Osteocyte (in vitro differentiated cells): ENCODE data around the gene ROR2. TPM values are rescaled to one million over a fixed set of nuclear protein-coding genes. Genes with fewer than 3 reads are reported as not detected.

Source experiments
- DNase-seq: peaks from one replicate; pipeline ENCODE4 v3.0.0; 2021; ENCODE audit warnings: mixed read lengths; ENCODE audit not compliant: unreplicated experiment; ENCODE audit errors: extremely low spot score
- H3K27ac Mint-ChIP-seq: one replicate; pipeline ENCODE4 v1.8.0; 2021; ENCODE audit warnings: mild to moderate bottlenecking, mixed read lengths; ENCODE audit not compliant: unreplicated experiment
- H3K27me3 Mint-ChIP-seq: one replicate; pipeline ENCODE4 v1.8.0; 2021; ENCODE audit warnings: mixed read lengths; ENCODE audit not compliant: unreplicated experiment
- H3K36me3 Mint-ChIP-seq: one replicate; pipeline ENCODE4 v1.8.0; 2021; ENCODE audit warnings: mixed read lengths; ENCODE audit not compliant: unreplicated experiment
- H3K4me1 Mint-ChIP-seq: one replicate; pipeline ENCODE4 v1.8.0; 2021; ENCODE audit warnings: mixed read lengths; ENCODE audit not compliant: unreplicated experiment
- H3K4me3 Mint-ChIP-seq: one replicate; pipeline ENCODE4 v1.8.0; 2021; ENCODE audit warnings: mild to moderate bottlenecking, moderate library complexity, mixed read lengths; ENCODE audit not compliant: unreplicated experiment
- H3K9me3 Mint-ChIP-seq: one replicate; pipeline ENCODE4 v1.8.0; 2021; ENCODE audit warnings: mixed read lengths; ENCODE audit not compliant: unreplicated experiment
- CTCF ChIP-seq: fragments of 200-600 bp; sonication (generic); IDR thresholded peaks from 2 replicates; pipeline ENCODE4 v1.5.0; 2021; ENCODE audit warnings: antibody characterized with exemption, mild to moderate bottlenecking, moderate library complexity
- total RNA-seq: library from RNA; stranded (reverse); gene quantifications from 2 replicates; pipeline ENCODE4 v1.2.1, GENCODE V29; 2021

ROR2 gene
- total RNA-seq, 1 donor from 2014 or later, result 48.2 TPM

DNA sequence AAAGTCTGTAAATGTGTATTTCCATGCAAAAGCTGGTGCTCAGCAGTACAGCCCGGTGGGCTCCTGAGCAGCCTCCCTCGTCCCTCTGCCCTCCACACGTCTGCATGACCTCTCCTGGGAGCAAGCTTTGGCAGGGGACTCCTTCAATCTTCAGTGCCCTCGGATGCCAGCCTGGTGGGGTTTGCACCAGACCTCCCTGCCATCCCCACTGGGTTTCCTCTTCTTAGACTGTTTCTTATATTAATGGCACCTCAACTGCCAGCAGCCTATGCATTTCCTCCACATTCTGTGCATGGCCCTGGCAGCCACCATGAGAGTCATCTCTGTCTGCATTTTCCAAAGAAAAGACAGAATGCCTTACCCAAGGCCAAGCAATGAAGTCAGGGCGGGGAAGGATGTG lies 108.4 kb downstream of the ROR2 start:
- peaks cover 77% of the 10 kb centered on the region for H3K4me1 Mint-ChIP-seq
- no peak overlapping the region for H3K27ac Mint-ChIP-seq
- no peak for DNase-seq
- TF ChIP-seq CTCF, result no peak
- H3K4me3 Mint-ChIP-seq, result no peak overlapping the region
- H3K9me3 Mint-ChIP-seq, result no peaks in the 10 kb centered on the region
- no peaks in the 10 kb centered on the region for H3K36me3 Mint-ChIP-seq
- no peaks in the 10 kb centered on the region for H3K27me3 Mint-ChIP-seq

DNA sequence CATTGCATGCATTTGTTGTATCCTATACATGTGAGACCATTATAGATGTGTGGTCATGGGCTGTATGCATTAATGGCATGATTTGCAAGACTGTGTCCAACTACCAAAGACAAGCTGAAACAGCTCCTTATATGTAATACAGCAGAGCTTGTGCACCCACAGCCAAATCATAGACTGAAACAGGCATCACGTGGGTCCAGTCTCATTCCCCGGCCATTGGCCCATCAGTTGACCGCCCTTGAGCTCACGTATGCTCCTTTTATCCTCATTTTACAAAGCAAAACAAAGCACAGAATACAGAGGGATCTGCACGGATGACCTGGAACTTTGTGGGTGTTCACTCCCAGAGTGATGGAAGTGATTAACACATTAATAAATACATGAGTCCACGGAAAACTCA lies 109.1 kb downstream of the ROR2 start:
- no peak for DNase-seq
- TF ChIP-seq CTCF, result no peak
- peaks cover 77% of the 10 kb centered on the region for H3K4me1 Mint-ChIP-seq
- H3K27me3 Mint-ChIP-seq, result no peaks in the 10 kb centered on the region
- H3K27ac Mint-ChIP-seq, result no peak overlapping the region
- no peaks in the 10 kb centered on the region for H3K36me3 Mint-ChIP-seq
- H3K4me3 Mint-ChIP-seq, result no peak overlapping the region
- H3K9me3 Mint-ChIP-seq, result no peaks in the 10 kb centered on the region

DNA sequence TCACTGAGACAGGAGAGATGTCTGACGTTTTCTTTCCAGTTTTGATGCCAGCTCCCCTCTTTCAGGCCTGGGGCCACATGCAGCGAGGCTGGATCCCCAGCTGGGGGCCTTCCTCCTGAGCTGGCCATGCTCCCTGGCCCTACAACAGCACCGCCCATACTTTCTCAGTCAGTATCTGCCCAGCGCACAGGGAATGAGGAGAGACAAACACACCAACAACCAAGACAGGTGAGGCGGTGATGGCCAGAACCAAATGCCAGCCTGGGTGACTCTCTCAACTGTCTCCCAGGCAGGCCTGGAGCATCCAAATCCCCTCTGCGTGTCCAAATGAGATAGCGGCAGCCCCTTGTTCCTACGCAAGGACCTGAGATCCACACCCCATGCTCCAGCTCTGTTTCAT lies 109.6 kb downstream of the ROR2 start:
- H3K4me3 Mint-ChIP-seq, result no peak overlapping the region

DNA sequence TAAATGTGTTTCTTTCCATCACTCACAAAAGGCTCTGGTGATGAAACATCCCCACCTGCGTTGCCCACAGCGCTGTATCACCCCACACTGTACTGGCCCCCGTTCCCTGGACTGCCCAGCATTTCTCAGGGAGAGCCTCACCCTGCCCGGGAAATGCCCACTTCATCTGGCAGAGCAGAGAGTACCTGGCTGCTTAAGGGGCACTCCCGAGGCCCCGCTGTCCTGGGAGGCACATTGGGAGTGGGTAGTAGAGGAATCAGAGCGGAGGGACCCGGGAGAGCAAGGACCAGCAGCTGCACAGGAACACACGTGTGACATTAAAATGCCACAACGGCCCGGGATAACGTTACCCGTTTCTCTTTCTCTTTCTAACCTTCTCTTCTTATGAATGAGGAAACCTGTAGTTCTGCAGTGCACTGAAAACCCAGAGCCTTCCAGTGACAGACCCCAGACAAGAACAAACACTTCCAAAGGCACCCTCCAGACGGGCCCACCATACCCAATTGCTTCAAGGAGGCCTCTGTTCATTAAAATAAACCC lies 110.0 kb downstream of the ROR2 start:
- no peaks in the 10 kb centered on the region for H3K36me3 Mint-ChIP-seq
- H3K4me3 Mint-ChIP-seq, result no peak overlapping the region
- no peaks in the 10 kb centered on the region for H3K9me3 Mint-ChIP-seq
- no peak for DNase-seq
- H3K4me1 Mint-ChIP-seq, result peaks cover 80% of the 10 kb centered on the region
- H3K27me3 Mint-ChIP-seq, result no peaks in the 10 kb centered on the region
- TF ChIP-seq CTCF, result no peak
- no peak overlapping the region for H3K27ac Mint-ChIP-seq

More for the DNA sequence above, 109.6 kb downstream of the ROR2 start:
- TF ChIP-seq CTCF, result no peak
- H3K27me3 Mint-ChIP-seq, result no peaks in the 10 kb centered on the region
- DNase-seq, result no peak
- no peaks in the 10 kb centered on the region for H3K36me3 Mint-ChIP-seq
- no peaks in the 10 kb centered on the region for H3K9me3 Mint-ChIP-seq
- H3K4me1 Mint-ChIP-seq, result peaks cover 80% of the 10 kb centered on the region
- no peak overlapping the region for H3K27ac Mint-ChIP-seq

- Mint-ChIP-seq H3K4me1 (peaks cover 80% of the 10 kb centered on the region), H3K27ac (peak overlapping the region; percentile 44), H3K4me3 (no peak overlapping the region), H3K27me3 (no peaks in the 10 kb centered on the region), H3K36me3 (peaks cover 3% of the 10 kb centered on the region), H3K9me3 (no peaks in the 10 kb centered on the region)
- no peak for TF ChIP-seq CTCF
- DNase-seq, result no peak
Measured at GRCh38 chr9:91837981-91838731, 111.9 kb downstream of the ROR2 start.
